GM12878 (cell line): ENCODE results near the gene TMEM121B. TPM values are rescaled to one million over a fixed set of nuclear protein-coding genes. Genes with fewer than 3 reads are reported as not detected.

Source experiments
- ATAC-seq: fragments of 200-7000 bp; cut with Tn5 transposase; 3 replicates; pipeline ENCODE4 v1.9.1; 2020; ENCODE audit warnings: mild to moderate bottlenecking, moderate library complexity
- BruUV-seq: library from RNA; stranded (reverse); fragments of 400-500 nt; replicated peaks from 2 replicates; lab custom pipeline; 2021; lab: Mats Ljungman, UMichigan
- CTCF ChIA-PET: fragments of 300-600 bp; sonication (Branson Sonifier 250); formaldehyde crosslinking; extraction: SDS; loops from one replicate; lab custom pipeline; 2021; ENCODE audit warnings: inconsistent platforms; lab: Yijun Ruan, JAX
- POLR2A ChIA-PET: fragments of 350-600 bp; formaldehyde crosslinking; extraction: SDS; loops from one replicate; lab custom pipeline; 2021; ENCODE audit warnings: inconsistent platforms; lab: Charles Lee
- RAD21 ChIA-PET: fragments of 300-600 bp; sonication (Branson Sonifier 250); formaldehyde crosslinking; loops from one replicate; lab custom pipeline; 2023; ENCODE audit warnings: antibody characterized with exemption; ENCODE audit not compliant: unreplicated experiment; lab: Charles Lee
- SMC1A ChIA-PET: fragments of 300-600 bp; sonication (Branson Sonifier 250); formaldehyde crosslinking; loops from one replicate; lab custom pipeline; 2023; ENCODE audit not compliant: unreplicated experiment, uncharacterized antibody; lab: Charles Lee
- DNase-seq: peaks from one replicate; pipeline ENCODE4 v3.0.0-alpha.2; 2011; ENCODE audit warnings: low read depth, low spot score
- FAIRE-seq: peaks from 3 replicates; lab custom pipeline; 2011; peaks lifted over from hg19 to GRCh38; lab: Jason Lieb, UNC
- H2AFZ ChIP-seq: 2 replicates; pipeline ENCODE4 v1.6.0; 2011; ENCODE audit warnings: low read depth, low read length, control low read depth; ENCODE audit not compliant: control insufficient read depth
- H3K27ac ChIP-seq: 2 replicates; pipeline ENCODE4 v1.5.1; 2011; ENCODE audit warnings: control low read depth; ENCODE audit not compliant: control insufficient read depth, insufficient read depth
- H3K27me3 ChIP-seq, 2 experiments: replicated peaks in 1 of 2; 2 replicates each; pipeline versions ENCODE4 v1.6.0 to v1.6.1; 2011; ENCODE audit warnings: low read length in 1 of 2; ENCODE audit not compliant: control insufficient read depth in 2 of 2, insufficient read depth in 2 of 2
- H3K36me3 ChIP-seq, 2 experiments: 2 replicates each; pipeline ENCODE4 v1.5.1; 2011; ENCODE audit warnings: low read length in 1 of 2; ENCODE audit not compliant: control insufficient read depth in 2 of 2, insufficient read depth in 2 of 2
- H3K4me1 ChIP-seq: 2 replicates; pipeline ENCODE4 v1.6.1; 2011; ENCODE audit warnings: mild to moderate bottlenecking, low read length, moderate library complexity, mixed read lengths; ENCODE audit not compliant: control insufficient read depth, insufficient read depth
- H3K4me2 ChIP-seq: 2 replicates; pipeline ENCODE4 v1.6.0; 2011; ENCODE audit warnings: control low read depth; ENCODE audit not compliant: control insufficient read depth, insufficient read depth
- H3K4me3 ChIP-seq: fragments of 200-600 bp; sonication (generic); 2 replicates; pipeline ENCODE4 v1.5.1; 2016
- H3K79me2 ChIP-seq: 2 replicates; pipeline ENCODE4 v1.6.0; 2011; ENCODE audit warnings: low read length; ENCODE audit not compliant: control insufficient read depth, insufficient read depth
- H3K9ac ChIP-seq: 2 replicates; pipeline ENCODE4 v1.8.0; 2011; ENCODE audit warnings: low read length, control low read depth, mixed read lengths; ENCODE audit not compliant: control insufficient read depth, insufficient read depth
- H3K9me3 ChIP-seq: replicated peaks from 3 replicates; pipeline ENCODE4 v1.5.1; 2011; ENCODE audit warnings: mild to moderate bottlenecking, low read length; ENCODE audit not compliant: control insufficient read depth, insufficient read depth
- H4K20me1 ChIP-seq: 2 replicates; pipeline ENCODE4 v1.6.0; 2011; ENCODE audit not compliant: control insufficient read depth, insufficient read depth
- CBFB ChIP-seq: IDR thresholded peaks from 2 replicates; pipeline ENCODE4 v1.6.1; 2016; ENCODE audit warnings: antibody characterized with exemption, low read depth
- CHD4 ChIP-seq: fragments of 200-600 bp; sonication (generic); IDR thresholded peaks from 2 replicates; pipeline ENCODE4 v1.6.1; 2016; ENCODE audit warnings: mild to moderate bottlenecking
- EP300 ChIP-seq, 2 experiments: fragments of 150-350 bp in 1 of 2; IDR thresholded peaks; 2 replicates each; pipeline ENCODE4 v1.6.1; 2011 to 2012; ENCODE audit warnings: low read depth in 2 of 2, low read length in 2 of 2, borderline replicate concordance in 1 of 2, improper control_type of control experiment in 1 of 2, inconsistent platforms in 1 of 2; ENCODE audit not compliant: control insufficient read depth in 1 of 2
- JUND ChIP-seq: IDR thresholded peaks from 2 replicates; pipeline ENCODE4 v1.6.1; 2012; ENCODE audit warnings: low read depth, mild to moderate bottlenecking, low read length, improper control_type of control experiment, moderate library complexity
- MTA3 ChIP-seq: IDR thresholded peaks from 2 replicates; pipeline ENCODE4 v1.6.1; 2012; ENCODE audit warnings: low read length, inconsistent platforms, borderline replicate concordance
- NBN ChIP-seq: fragments of 450-650 bp; IDR thresholded peaks from 2 replicates; pipeline ENCODE4 v1.6.1; 2016
- REST ChIP-seq: IDR thresholded peaks from 2 replicates; pipeline ENCODE4 v1.6.1; 2012; ENCODE audit warnings: mild to moderate bottlenecking, low read depth, low read length
- SMAD5 ChIP-seq: IDR thresholded peaks from 2 replicates; pipeline ENCODE4 v1.6.1; 2016; ENCODE audit warnings: antibody characterized with exemption, low read depth
- SMARCA5 ChIP-seq: fragments of 450-650 bp; IDR thresholded peaks from 2 replicates; pipeline ENCODE4 v1.6.1; 2017; ENCODE audit warnings: mild to moderate bottlenecking
- SPI1 ChIP-seq: IDR thresholded peaks from 2 replicates; pipeline ENCODE4 v1.6.1; 2011; ENCODE audit warnings: low read depth, mild to moderate bottlenecking, low read length, moderate library complexity, borderline replicate concordance; ENCODE audit not compliant: insufficient read depth
- SREBF2 ChIP-seq: IDR thresholded peaks from 2 replicates; pipeline ENCODE4 v1.6.1; 2012; ENCODE audit warnings: mild to moderate bottlenecking, low read length
- ZBTB11 ChIP-seq: fragments of 450-650 bp; formaldehyde crosslinking; IDR thresholded peaks from 2 replicates; pipeline ENCODE4 v1.5.0; 2022; ENCODE audit warnings: mild to moderate bottlenecking, missing genetic modification characterization
- ZNF274 ChIP-seq: IDR thresholded peaks from one replicate; pipeline ENCODE4 v1.8.0; 2011; ENCODE audit not compliant: insufficient read length, insufficient read depth
- ZNF592 ChIP-seq: fragments of 450-650 bp; IDR thresholded peaks from 2 replicates; pipeline ENCODE4 v1.6.1; 2017; ENCODE audit warnings: mild to moderate bottlenecking, moderate library complexity
- ZNF622 ChIP-seq: fragments of 450-650 bp; IDR thresholded peaks from 2 replicates; pipeline ENCODE4 v1.6.1; 2017; ENCODE audit warnings: mild to moderate bottlenecking, inconsistent platforms
- WGBS: methylation state at CpG from one replicate; pipeline ENCODE4 v1.1.6; 2016; ENCODE audit warnings: low lambda C conversion rate; ENCODE audit not compliant: insufficient replicate concordance, insufficient coverage; ENCODE audit errors: missing lambda C conversion rate; 5-methylcytosine and 5-hydroxymethylcytosine counted together
- in situ Hi-C: fragments of 300-500 bp; cut with MboI; formaldehyde crosslinking; loops from 9 replicates; pipeline ENCODE4 v1.14.3; 2018; ENCODE audit warnings: mixed read lengths
- intact Hi-C: fragments of 100-400 bp; cut with micrococcal nuclease; formaldehyde crosslinking; loops from one replicate; pipeline ENCODE4 v1.14.2; 2022; ENCODE audit not compliant: unreplicated experiment
- polyA plus RNA-seq, 11 experiments: library from polyadenylated mRNA; depleted of rRNA in 4 of 11; unstranded in 6 of 11; stranded (reverse) in 5 of 11; fragments of >200 nt; fragmentation: Nextera tagmentation in 4 of 11; fragmentation: Illumina TruSeq in 1 of 11; extraction: Ambion mirVana in 4 of 11; extraction: Trizol in 1 of 11; gene quantifications; 1 replicate in 1 of 11; 2 replicates in 10 of 11; pipeline versions ENCODE4 v1.2.1 to v1.2.3, GENCODE V29; 2011 to 2016; ENCODE audit warnings: inconsistent platforms in 2 of 11, missing spikeins in 2 of 11, low read depth in 1 of 11
- total RNA-seq, 4 experiments: library from RNA; depleted of rRNA in 3 of 4; stranded (reverse); fragments of >200 nt in 3 of 4; fragmentation: Illumina TruSeq in 1 of 4; extraction: Trizol in 1 of 4; gene quantifications; 2 replicates each; pipeline versions ENCODE4 v1.2.1 to v1.2.3, GENCODE V29; 2013 to 2021

The TMEM121B gene
- total and polyA plus RNA-seq, 10 of the 15 experiments (the other 5 are each of a cell fraction or from before 2014, with no cell fraction given): 0.02 to 0.10 (median 0.06) TPM; not detected in 5

GRCh38 chr22:17109976-17110375 lies 11.2 kb downstream of the TMEM121B start:
- no peak for DNase-seq
- 91% methylated on average over 16 of the region's 16 CpGs for WGBS
- CTCF ChIA-PET: no interaction called here
- RAD21 ChIA-PET: interaction anchor here (0.7 kb wide), 2 partner anchors 49 to 52 kb away, joined by 3 read pairs; no protein-coding TSS in a partner anchor
- in situ Hi-C loops: no loop called here
- Histone ChIP-seq H4K20me1 (no peaks in the 10 kb centered on the region), H3K79me2 (no peaks in the 10 kb centered on the region), H3K4me2 (no peak overlapping the region), H3K4me1 (no peaks in the 10 kb centered on the region), H3K4me3 (no peak overlapping the region), H3K9ac (no peak overlapping the region), H3K27me3 (no peaks in the 10 kb centered on the region), H3K27ac (no peak overlapping the region), H3K9me3 (no peaks in the 10 kb centered on the region), H3K36me3 (peaks cover 8 to 14% of the 10 kb centered on the region in 2 experiments; a peak in 3 of 4 replicates), H2AFZ (no peak overlapping the region)
- no peak for FAIRE-seq
- no peak for TF ChIP-seq CBFB
- no peak for TF ChIP-seq JUND
- no peak for TF ChIP-seq SMARCA5
- TF ChIP-seq SPI1: no peak
- no peak for TF ChIP-seq ZNF622
- TF ChIP-seq MTA3: no peak
- TF ChIP-seq ZBTB11: no peak
- no peak for TF ChIP-seq SREBF2
- TF ChIP-seq NBN: no peak
- TF ChIP-seq CHD4: no peak
- TF ChIP-seq ZNF274: no peak
- no peak for TF ChIP-seq ZNF592
- no peak for TF ChIP-seq REST
- no peak for TF ChIP-seq SMAD5
- no peak for TF ChIP-seq EP300 (IDR thresholded peaks at IDR 0.05; ENCODE audit: borderline replicate concordance in 1 of 2, control insufficient read depth in 1 of 2, low read depth in 2 of 2, low read length in 2 of 2)
- POLR2A ChIA-PET: interaction anchor here (0.6 kb wide), 1 partner anchor 195 kb away, joined by 3 read pairs; no protein-coding TSS in a partner anchor
- BruUV-seq: TSS peak; percentile 34
- intact Hi-C loops: no loop called here
- SMC1A ChIA-PET: no interaction called here
- ATAC-seq: no peak
